Left ventricle myocardium inferior (tissue), 1 donor: ENCODE data around the gene ZYX. TPM values are rescaled to one million over a fixed set of nuclear protein-coding genes. Genes with fewer than 3 reads are reported as not detected.
"Not testable (repeated sequence)": the region's sequence is repeated elsewhere in the genome, so short reads cannot be mapped to it uniquely, and the experiment has no call there.

Source experiments
- DNase-seq: peaks from one replicate; pipeline ENCODE4 v3.0.0-alpha.2; 2020
- H3K27ac ChIP-seq: fragments of 200-600 bp; replicated peaks from 2 replicates; pipeline ENCODE4 v1.8.0; 2021
- H3K27me3 ChIP-seq: fragments of 200-600 bp; 2 replicates; pipeline ENCODE4 v1.8.0; 2021; ENCODE audit warnings: low read depth
- H3K36me3 ChIP-seq: fragments of 200-600 bp; 2 replicates; pipeline ENCODE4 v1.8.0; 2021
- H3K4me1 ChIP-seq: fragments of 200-600 bp; 2 replicates; pipeline ENCODE4 v1.8.0; 2021
- H3K4me3 ChIP-seq: fragments of 200-600 bp; 2 replicates; pipeline ENCODE4 v1.8.0; 2021; ENCODE audit warnings: mild to moderate bottlenecking, moderate library complexity
- H3K9me3 ChIP-seq: fragments of 200-600 bp; replicated peaks from 2 replicates; pipeline ENCODE4 v1.8.0; 2021
- intact Hi-C: fragments of 100-400 bp; cut with micrococcal nuclease; formaldehyde crosslinking; loops from one replicate; pipeline ENCODE4 v1.11.0; 2022
- total RNA-seq: library from RNA; stranded (reverse); fragmentation: NEBNext Ultra II Directional; extraction: Animal tissue kit (Norgen Biotek cat#: 25700); gene quantifications from one replicate; pipeline ENCODE4 v1.2.1, GENCODE V29; 2021
- TF ChIP-seq, protein P1 (sequence below): fragments of 200-600 bp; IDR thresholded peaks from 2 replicates; pipeline ENCODE4 v1.8.0; 2021; ENCODE audit warnings: antibody characterized with exemption, mild to moderate bottlenecking, borderline replicate concordance
- donor health status: DM: no; HTN: yes; CAD: no; lungs with severe emphysema.

Gene ZYX
- total RNA-seq, 1 donor from 2014 or later = 68.4 TPM

GRCh38 chr7:143411976-143412708 is 31.0 kb downstream of the ZYX start:
- DNase-seq = no peak
- Histone ChIP-seq H3K27ac (no peak overlapping the region), H3K9me3 (no peaks in the 10 kb centered on the region), H3K27me3 (peaks cover 74% of the 10 kb centered on the region), H3K4me3 (no peak overlapping the region), H3K36me3 (no peaks in the 10 kb centered on the region), H3K4me1 (peaks cover 37% of the 10 kb centered on the region)
- TF ChIP-seq, protein P1, sequence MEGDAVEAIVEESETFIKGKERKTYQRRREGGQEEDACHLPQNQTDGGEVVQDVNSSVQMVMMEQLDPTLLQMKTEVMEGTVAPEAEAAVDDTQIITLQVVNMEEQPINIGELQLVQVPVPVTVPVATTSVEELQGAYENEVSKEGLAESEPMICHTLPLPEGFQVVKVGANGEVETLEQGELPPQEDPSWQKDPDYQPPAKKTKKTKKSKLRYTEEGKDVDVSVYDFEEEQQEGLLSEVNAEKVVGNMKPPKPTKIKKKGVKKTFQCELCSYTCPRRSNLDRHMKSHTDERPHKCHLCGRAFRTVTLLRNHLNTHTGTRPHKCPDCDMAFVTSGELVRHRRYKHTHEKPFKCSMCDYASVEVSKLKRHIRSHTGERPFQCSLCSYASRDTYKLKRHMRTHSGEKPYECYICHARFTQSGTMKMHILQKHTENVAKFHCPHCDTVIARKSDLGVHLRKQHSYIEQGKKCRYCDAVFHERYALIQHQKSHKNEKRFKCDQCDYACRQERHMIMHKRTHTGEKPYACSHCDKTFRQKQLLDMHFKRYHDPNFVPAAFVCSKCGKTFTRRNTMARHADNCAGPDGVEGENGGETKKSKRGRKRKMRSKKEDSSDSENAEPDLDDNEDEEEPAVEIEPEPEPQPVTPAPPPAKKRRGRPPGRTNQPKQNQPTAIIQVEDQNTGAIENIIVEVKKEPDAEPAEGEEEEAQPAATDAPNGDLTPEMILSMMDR = no peak
- intact Hi-C loops = loop anchor here (10.0 kb wide), 1 partner anchor 47 kb away; the partner anchor contains the start of gene FAM131B

DNA sequence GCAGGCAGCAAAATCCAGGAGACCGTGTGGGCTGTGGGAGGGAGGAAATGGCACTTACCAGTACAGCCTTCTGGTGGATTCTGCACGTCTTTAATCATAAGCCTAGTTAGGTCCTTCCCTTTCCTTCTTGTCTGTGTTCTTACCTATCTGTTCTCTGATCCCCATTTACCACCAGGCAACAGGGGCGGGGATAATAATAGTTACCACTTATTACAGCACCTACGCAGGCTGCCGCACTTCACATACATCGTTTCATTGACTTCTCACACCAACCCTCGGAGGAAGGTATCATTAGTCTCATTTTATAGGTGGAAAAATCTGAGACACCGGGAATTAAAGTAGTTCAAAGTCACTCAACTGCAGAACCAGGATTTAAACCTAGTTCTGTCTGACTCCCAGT is 32.0 kb downstream of the ZYX start:
- no peaks in the 10 kb centered on the region for H3K9me3 ChIP-seq
- H3K4me1 ChIP-seq = peaks cover 31% of the 10 kb centered on the region
- no peaks in the 10 kb centered on the region for H3K36me3 ChIP-seq
- DNase-seq = no peak
- no peak overlapping the region for H3K4me3 ChIP-seq
- intact Hi-C loops = loop anchor here (10.0 kb wide), 1 partner anchor 48 kb away; the partner anchor contains the start of gene FAM131B
- TF ChIP-seq, protein P1 = no peak
- peaks cover 83% of the 10 kb centered on the region for H3K27me3 ChIP-seq
- no peak overlapping the region for H3K27ac ChIP-seq

GRCh38 chr7:143415209-143415608 is 34.1 kb downstream of the ZYX start:
- not testable (repeated sequence) for H3K4me3 ChIP-seq, DNase-seq, H3K36me3 ChIP-seq, H3K9me3 ChIP-seq, H3K27ac ChIP-seq
- intact Hi-C loops = loop anchor here (5.0 to 10.0 kb wide), 2 partner anchors 50 to 173 kb away; partner anchors contain the start of gene FAM131B
- Histone ChIP-seq H3K4me1 (peaks cover 12% of the 10 kb centered on the region), H3K27me3 (peaks cover 83% of the 10 kb centered on the region)

- intact Hi-C loops = loop anchor here (5.0 to 10.0 kb wide), 2 partner anchors 51 to 174 kb away; partner anchors contain the start of gene FAM131B
- peaks cover 76% of the 10 kb centered on the region for H3K27me3 ChIP-seq
- no peak for DNase-seq
- H3K4me3 ChIP-seq = no peak overlapping the region
- H3K9me3 ChIP-seq = no peaks in the 10 kb centered on the region
- TF ChIP-seq, protein P1 = no peak
- H3K36me3 ChIP-seq = no peaks in the 10 kb centered on the region
- H3K4me1 ChIP-seq = peaks cover 8% of the 10 kb centered on the region
- no peak overlapping the region for H3K27ac ChIP-seq
Observed at GRCh38 chr7:143415742-143416397, 34.7 kb downstream of the ZYX start.

DNA sequence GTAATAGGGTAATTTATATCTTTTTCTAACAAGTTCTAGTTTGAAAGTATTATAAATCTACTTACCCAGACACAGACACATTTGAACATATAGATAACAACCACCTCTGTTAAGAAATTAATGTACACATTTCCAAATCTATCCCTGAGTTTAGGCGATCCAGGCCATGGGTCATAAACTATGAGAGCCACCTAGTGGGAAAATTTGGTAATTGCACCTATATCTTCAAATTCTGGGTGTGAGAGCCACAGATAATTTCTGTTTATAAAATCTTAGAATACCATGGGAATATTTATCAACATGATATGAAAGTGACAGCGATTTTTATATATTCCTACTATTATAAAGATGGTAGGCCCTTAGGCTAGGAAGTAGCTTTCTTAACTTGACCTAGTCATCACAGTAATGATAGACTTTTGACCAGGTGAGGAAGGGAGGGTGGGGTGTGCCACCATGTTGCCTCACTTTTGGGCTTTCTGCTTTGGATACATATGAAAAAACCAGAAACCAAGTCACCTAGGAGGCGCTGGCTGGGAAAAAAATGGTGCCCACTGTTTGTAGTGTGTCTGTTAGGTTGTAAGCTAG is 35.5 kb downstream of the ZYX start:
- Histone ChIP-seq H3K4me3 (no peak overlapping the region), H3K27ac (no peak overlapping the region), H3K36me3 (no peaks in the 10 kb centered on the region), H3K27me3 (peaks cover 69% of the 10 kb centered on the region), H3K9me3 (no peaks in the 10 kb centered on the region), H3K4me1 (peaks cover under 1% of the 10 kb centered on the region)
- intact Hi-C loops = loop anchor here (5.0 to 10.0 kb wide), 2 partner anchors 52 to 174 kb away; partner anchors contain the start of gene FAM131B
- no peak for DNase-seq
- TF ChIP-seq, protein P1 = peak; percentile 85
